Measurements from ENCODE around the gene PTPRD.

PTPRD gene

DNA sequence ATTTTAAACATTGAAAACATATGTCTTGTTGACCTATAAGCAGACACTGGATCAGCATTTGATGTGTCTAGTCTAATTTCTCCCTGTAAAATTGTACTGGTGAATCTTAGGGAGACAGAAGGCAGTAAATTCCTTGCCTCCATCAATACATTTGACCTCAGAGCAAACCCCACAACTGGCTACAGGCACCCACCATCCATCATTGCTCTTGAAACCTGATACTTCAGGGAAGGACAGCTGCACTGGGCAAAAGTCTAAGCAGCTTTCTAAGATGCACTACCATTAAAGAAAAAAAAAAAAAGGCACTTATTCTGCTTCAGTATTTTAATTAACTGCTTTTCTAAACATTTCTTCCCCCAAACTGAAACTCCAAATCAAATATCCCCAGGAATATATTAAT, 1761.9 kb downstream of the PTPRD start:
- H2AK5ac ChIP-seq (ENCODE audit: low read length) = no peak overlapping the region
- H3K9me3 ChIP-seq (ENCODE audit: insufficient read depth, low read depth, low read length) = no peaks in the 10 kb centered on the region
- no peak for DNase-seq
- H3K27me3 ChIP-seq (ENCODE audit: insufficient read depth, low read length) = no peaks in the 10 kb centered on the region
- no peak overlapping the region for H2BK120ac ChIP-seq (ENCODE audit: insufficient read depth, low read length, poor library complexity)
- no peak overlapping the region for H2BK12ac ChIP-seq (ENCODE audit: low read length)
- no peak overlapping the region for H3K4ac ChIP-seq (ENCODE audit: low read depth, low read length)
- peaks cover 0 to 2% of the 10 kb centered on the region in 2 experiments for H3K4me1 ChIP-seq (ENCODE audit: control insufficient read depth in 1 of 2, insufficient read depth in 2 of 2, low read length in 2 of 2)
- no peak overlapping the region for H3K27ac ChIP-seq (ENCODE audit: low read depth, low read length)
- H3K18ac ChIP-seq (ENCODE audit: low read length) = no peak overlapping the region
- H3K79me2 ChIP-seq (ENCODE audit: control insufficient read depth, insufficient read depth, low read length, poor library complexity) = no peaks in the 10 kb centered on the region
- no peak overlapping the region for H4K8ac ChIP-seq (ENCODE audit: low read depth, low read length)
- no peak overlapping the region for H4K12ac ChIP-seq (ENCODE audit: low read depth, low read length)
- H3K79me1 ChIP-seq (ENCODE audit: low read length) = no peaks in the 10 kb centered on the region
- no peak overlapping the region for H3K4me3 ChIP-seq (ENCODE audit: low read depth, low read length)
- H2BK5ac ChIP-seq (ENCODE audit: low read depth, low read length, poor library complexity) = no peak overlapping the region
- no peak overlapping the region for H2AFZ ChIP-seq (ENCODE audit: insufficient read depth, low read length, poor library complexity)
- H4K91ac ChIP-seq (ENCODE audit: low read depth, low read length) = no peak overlapping the region
- H3K9ac ChIP-seq (ENCODE audit: low read length) = no peak overlapping the region
- no peak overlapping the region for H3K4me2 ChIP-seq (ENCODE audit: low read length)
- H3K14ac ChIP-seq (ENCODE audit: low read length) = no peak overlapping the region
- H3K36me3 ChIP-seq (ENCODE audit: control insufficient read depth in 1 of 2, insufficient read depth in 2 of 2, low read length in 2 of 2) = no peaks in the 10 kb centered on the region
- no peak overlapping the region for H3K23ac ChIP-seq (ENCODE audit: low read length)

DNA sequence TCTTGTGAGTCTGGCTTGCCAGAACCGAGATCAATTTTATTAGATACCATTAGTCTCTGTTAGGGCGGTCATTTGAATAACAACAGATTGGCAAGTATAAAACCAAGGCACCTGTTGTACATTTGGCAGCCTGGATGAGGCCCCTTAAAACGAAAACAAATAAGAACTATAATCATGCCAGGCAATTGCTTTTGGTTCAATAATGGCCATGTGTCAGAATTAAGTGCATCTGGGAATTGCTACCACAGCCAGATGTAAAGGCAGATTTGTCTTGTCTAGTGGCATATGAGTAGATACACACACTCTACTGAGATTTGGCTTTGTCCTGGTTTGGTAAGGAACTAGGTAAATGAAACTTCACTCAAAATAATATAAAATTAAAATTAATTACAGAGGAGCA, 1767.0 kb downstream of the PTPRD start:
- Histone ChIP-seq H3K4me3 (ENCODE audit: low read depth, low read length) (no peak overlapping the region), H3K4me2 (ENCODE audit: low read length) (no peak overlapping the region), H2BK5ac (ENCODE audit: low read depth, low read length, poor library complexity) (no peak overlapping the region), H3K27me3 (ENCODE audit: insufficient read depth, low read length) (no peaks in the 10 kb centered on the region), H3K79me1 (ENCODE audit: low read length) (no peaks in the 10 kb centered on the region), H2BK12ac (ENCODE audit: low read length) (no peak overlapping the region), H3K9me3 (ENCODE audit: insufficient read depth, low read depth, low read length) (no peaks in the 10 kb centered on the region), H3K9ac (ENCODE audit: low read length) (no peak overlapping the region), H3K27ac (ENCODE audit: low read depth, low read length) (no peak overlapping the region), H3K36me3 (ENCODE audit: control insufficient read depth in 1 of 2, insufficient read depth in 2 of 2, low read length in 2 of 2) (no peaks in the 10 kb centered on the region), H4K8ac (ENCODE audit: low read depth, low read length) (no peak overlapping the region), H3K4me1 (ENCODE audit: control insufficient read depth in 1 of 2, insufficient read depth in 2 of 2, low read length in 2 of 2) (no peaks in the 10 kb centered on the region), H3K23ac (ENCODE audit: low read length) (no peak overlapping the region), H2BK120ac (ENCODE audit: insufficient read depth, low read length, poor library complexity) (no peak overlapping the region), H4K12ac (ENCODE audit: low read depth, low read length) (no peak overlapping the region), H3K79me2 (ENCODE audit: control insufficient read depth, insufficient read depth, low read length, poor library complexity) (no peaks in the 10 kb centered on the region), H3K14ac (ENCODE audit: low read length) (no peak overlapping the region), H2AFZ (ENCODE audit: insufficient read depth, low read length, poor library complexity) (no peak overlapping the region), H3K18ac (ENCODE audit: low read length) (no peak overlapping the region), H2AK5ac (ENCODE audit: low read length) (no peak overlapping the region), H4K91ac (ENCODE audit: low read depth, low read length) (no peak overlapping the region), H3K4ac (ENCODE audit: low read depth, low read length) (no peak overlapping the region)
- no peak for DNase-seq
- WGBS (ENCODE audit: extremely low coverage, insufficient coverage, insufficient read length) = no CpG with 5 or more reads among the region's 3 CpGs

DNA sequence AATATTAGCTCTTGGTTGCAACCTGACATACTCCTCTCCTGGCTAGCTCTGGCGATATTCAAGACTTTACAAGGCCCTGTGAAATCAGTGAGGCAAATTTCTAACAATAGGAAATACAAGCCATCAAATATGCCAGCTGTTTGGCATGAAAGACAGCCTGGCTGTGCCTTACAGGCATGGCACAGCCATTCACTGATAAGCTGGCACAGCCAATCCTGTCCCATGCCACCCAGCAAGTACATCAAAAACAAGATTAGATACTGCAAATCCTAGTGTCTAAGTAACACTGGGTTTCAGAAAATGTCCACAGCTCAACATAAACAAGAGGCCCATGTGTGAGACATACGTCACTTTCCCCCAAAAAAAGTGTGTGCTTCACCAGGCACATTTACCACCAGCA, 1767.4 kb downstream of the PTPRD start:
- H3K4me1 ChIP-seq (ENCODE audit: control insufficient read depth in 1 of 2, insufficient read depth in 2 of 2, low read length in 2 of 2) = no peaks in the 10 kb centered on the region
- H3K18ac ChIP-seq (ENCODE audit: low read length) = no peak overlapping the region
- no peak overlapping the region for H4K91ac ChIP-seq (ENCODE audit: low read depth, low read length)
- H3K14ac ChIP-seq (ENCODE audit: low read length) = no peak overlapping the region
- H3K79me2 ChIP-seq (ENCODE audit: control insufficient read depth, insufficient read depth, low read length, poor library complexity) = no peaks in the 10 kb centered on the region
- no peaks in the 10 kb centered on the region for H3K27me3 ChIP-seq (ENCODE audit: insufficient read depth, low read length)
- no peaks in the 10 kb centered on the region for H3K36me3 ChIP-seq (ENCODE audit: control insufficient read depth in 1 of 2, insufficient read depth in 2 of 2, low read length in 2 of 2)
- no peak overlapping the region for H3K4ac ChIP-seq (ENCODE audit: low read depth, low read length)
- H3K4me2 ChIP-seq (ENCODE audit: low read length) = no peak overlapping the region
- no peaks in the 10 kb centered on the region for H3K9me3 ChIP-seq (ENCODE audit: insufficient read depth, low read depth, low read length)
- H3K27ac ChIP-seq (ENCODE audit: low read depth, low read length) = no peak overlapping the region
- no peak overlapping the region for H2AK5ac ChIP-seq (ENCODE audit: low read length)
- no peak overlapping the region for H2BK120ac ChIP-seq (ENCODE audit: insufficient read depth, low read length, poor library complexity)
- no peak overlapping the region for H2AFZ ChIP-seq (ENCODE audit: insufficient read depth, low read length, poor library complexity)
- WGBS (ENCODE audit: extremely low coverage, insufficient coverage, insufficient read length) = no CpG with 5 or more reads among the region's 2 CpGs
- no peak overlapping the region for H3K4me3 ChIP-seq (ENCODE audit: low read depth, low read length)
- H3K23ac ChIP-seq (ENCODE audit: low read length) = no peak overlapping the region
- H2BK5ac ChIP-seq (ENCODE audit: low read depth, low read length, poor library complexity) = no peak overlapping the region
- no peak for DNase-seq
- H4K8ac ChIP-seq (ENCODE audit: low read depth, low read length) = no peak overlapping the region
- no peaks in the 10 kb centered on the region for H3K79me1 ChIP-seq (ENCODE audit: low read length)
- H3K9ac ChIP-seq (ENCODE audit: low read length) = no peak overlapping the region
- H4K12ac ChIP-seq (ENCODE audit: low read depth, low read length) = no peak overlapping the region
- no peak overlapping the region for H2BK12ac ChIP-seq (ENCODE audit: low read length)

DNA sequence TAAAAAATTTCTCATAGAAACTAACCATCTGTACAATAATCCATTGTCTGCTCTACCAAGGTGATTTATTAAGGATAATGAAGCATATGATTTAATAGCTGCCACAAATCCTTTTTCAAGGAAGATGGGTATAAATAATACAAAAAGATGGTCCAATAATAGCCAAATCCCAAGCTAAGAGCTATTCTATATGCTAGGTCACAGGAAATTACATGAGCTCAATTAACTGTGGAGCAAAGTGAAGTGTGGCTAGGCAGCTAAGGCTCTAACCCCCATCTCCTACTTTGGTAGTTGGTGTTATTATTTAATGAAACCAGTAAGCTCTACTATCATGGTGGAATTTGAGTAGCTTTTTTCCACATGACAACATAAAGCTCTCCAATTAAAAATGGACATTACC, 1768.3 kb downstream of the PTPRD start:
- Histone ChIP-seq H2BK12ac (ENCODE audit: low read length) (no peak overlapping the region), H3K79me1 (ENCODE audit: low read length) (no peaks in the 10 kb centered on the region), H4K91ac (ENCODE audit: low read depth, low read length) (no peak overlapping the region), H3K18ac (ENCODE audit: low read length) (no peak overlapping the region), H3K9me3 (ENCODE audit: insufficient read depth, low read depth, low read length) (no peaks in the 10 kb centered on the region), H4K12ac (ENCODE audit: low read depth, low read length) (no peak overlapping the region), H4K8ac (ENCODE audit: low read depth, low read length) (no peak overlapping the region), H2AK5ac (ENCODE audit: low read length) (no peak overlapping the region), H3K79me2 (ENCODE audit: control insufficient read depth, insufficient read depth, low read length, poor library complexity) (no peaks in the 10 kb centered on the region), H3K36me3 (ENCODE audit: control insufficient read depth in 1 of 2, insufficient read depth in 2 of 2, low read length in 2 of 2) (no peaks in the 10 kb centered on the region), H2BK120ac (ENCODE audit: insufficient read depth, low read length, poor library complexity) (no peak overlapping the region), H2BK5ac (ENCODE audit: low read depth, low read length, poor library complexity) (no peak overlapping the region), H3K14ac (ENCODE audit: low read length) (no peak overlapping the region), H3K4ac (ENCODE audit: low read depth, low read length) (no peak overlapping the region), H3K9ac (ENCODE audit: low read length) (no peak overlapping the region), H3K4me2 (ENCODE audit: low read length) (no peak overlapping the region), H3K4me3 (ENCODE audit: low read depth, low read length) (no peak overlapping the region), H2AFZ (ENCODE audit: insufficient read depth, low read length, poor library complexity) (no peak overlapping the region), H3K27me3 (ENCODE audit: insufficient read depth, low read length) (no peaks in the 10 kb centered on the region), H3K23ac (ENCODE audit: low read length) (no peak overlapping the region), H3K4me1 (ENCODE audit: control insufficient read depth in 1 of 2, insufficient read depth in 2 of 2, low read length in 2 of 2) (no peaks in the 10 kb centered on the region), H3K27ac (ENCODE audit: low read depth, low read length) (no peak overlapping the region)
- DNase-seq = no peak
